GM03348 (cell line): Measurements from ENCODE around the gene CGREF1.
"Not testable (repeated sequence)": the region's sequence is repeated elsewhere in the genome, so short reads cannot be mapped to it uniquely, and the experiment has no call there.

ENCODE experiments used
- DNase-seq: peaks from one replicate; pipeline ENCODE4 v3.0.0; 2012; ENCODE audit warnings: low spot score

Gene CGREF1

GRCh38 chr2:27137322-27137935 is 18.5 kb upstream of the CGREF1 start:
- DNase-seq, result no peak

- DNase-seq, result no peak
These were observed 17.8 kb upstream of the CGREF1 start for GRCh38 chr2:27136751-27137150.

- DNase-seq, result no peak
These were observed 16.6 kb upstream of the CGREF1 start for GRCh38 chr2:27135478-27135955.

- no peak for DNase-seq
These were observed 16.0 kb upstream of the CGREF1 start for GRCh38 chr2:27134781-27135477.

- DNase-seq, result peak; percentile 100
These were observed 15.2 kb upstream of the CGREF1 start, which contains the start of gene PREB for GRCh38 chr2:27133905-27134780. TSS of gene PREB (minus strand) at chr2:27134636. CDS start at chr2:27134421, 215 bp downstream.

- no peak for DNase-seq
These were observed 14.4 kb upstream of the CGREF1 start for GRCh38 chr2:27133195-27133875.

- no peak for DNase-seq
These were observed 12.5 kb upstream of the CGREF1 start for GRCh38 chr2:27131429-27131828.

GRCh38 chr2:27130396-27130795 is 11.5 kb upstream of the CGREF1 start:
- no peak for DNase-seq

GRCh38 chr2:27128668-27129571 is 10.0 kb upstream of the CGREF1 start:
- no peak for DNase-seq

- no peak for DNase-seq
These were observed 9.1 kb upstream of the CGREF1 start for GRCh38 chr2:27127883-27128667.

GRCh38 chr2:27126252-27126710 is 7.4 kb upstream of the CGREF1 start:
- DNase-seq, result no peak

- no peak for DNase-seq
These were observed 6.2 kb upstream of the CGREF1 start for GRCh38 chr2:27125104-27125503.

- peak; percentile 74 for DNase-seq
These were observed 4.6 kb upstream of the CGREF1 start, which contains the start of gene ABHD1 for GRCh38 chr2:27123302-27124150. TSS of gene ABHD1 (plus strand) at chr2:27123815. CDS start at chr2:27123949, 134 bp downstream.

- DNase-seq, result no peak
These were observed 3.9 kb upstream of the CGREF1 start for GRCh38 chr2:27122791-27123190.

- DNase-seq, result no peak
These were observed 3.0 kb upstream of the CGREF1 start for GRCh38 chr2:27121906-27122305.

GRCh38 chr2:27119330-27119670 is 372 bp upstream of the CGREF1 start:
- not testable (repeated sequence) for DNase-seq

GRCh38 chr2:27117995-27118524 is 868 bp downstream of the CGREF1 start:
- peak; percentile 18 for DNase-seq

GRCh38 chr2:27115519-27115918 is 3.4 kb downstream of the CGREF1 start:
- no peak for DNase-seq
